Measurements from ENCODE around the gene IPPK. TPM values are rescaled to one million over a fixed set of nuclear protein-coding genes. Genes with fewer than 3 reads are reported as not detected.

IPPK gene
- total RNA-seq, 4 donors from 2014 or later = 6.8 to 11.4 (median 7.5) TPM

DNA sequence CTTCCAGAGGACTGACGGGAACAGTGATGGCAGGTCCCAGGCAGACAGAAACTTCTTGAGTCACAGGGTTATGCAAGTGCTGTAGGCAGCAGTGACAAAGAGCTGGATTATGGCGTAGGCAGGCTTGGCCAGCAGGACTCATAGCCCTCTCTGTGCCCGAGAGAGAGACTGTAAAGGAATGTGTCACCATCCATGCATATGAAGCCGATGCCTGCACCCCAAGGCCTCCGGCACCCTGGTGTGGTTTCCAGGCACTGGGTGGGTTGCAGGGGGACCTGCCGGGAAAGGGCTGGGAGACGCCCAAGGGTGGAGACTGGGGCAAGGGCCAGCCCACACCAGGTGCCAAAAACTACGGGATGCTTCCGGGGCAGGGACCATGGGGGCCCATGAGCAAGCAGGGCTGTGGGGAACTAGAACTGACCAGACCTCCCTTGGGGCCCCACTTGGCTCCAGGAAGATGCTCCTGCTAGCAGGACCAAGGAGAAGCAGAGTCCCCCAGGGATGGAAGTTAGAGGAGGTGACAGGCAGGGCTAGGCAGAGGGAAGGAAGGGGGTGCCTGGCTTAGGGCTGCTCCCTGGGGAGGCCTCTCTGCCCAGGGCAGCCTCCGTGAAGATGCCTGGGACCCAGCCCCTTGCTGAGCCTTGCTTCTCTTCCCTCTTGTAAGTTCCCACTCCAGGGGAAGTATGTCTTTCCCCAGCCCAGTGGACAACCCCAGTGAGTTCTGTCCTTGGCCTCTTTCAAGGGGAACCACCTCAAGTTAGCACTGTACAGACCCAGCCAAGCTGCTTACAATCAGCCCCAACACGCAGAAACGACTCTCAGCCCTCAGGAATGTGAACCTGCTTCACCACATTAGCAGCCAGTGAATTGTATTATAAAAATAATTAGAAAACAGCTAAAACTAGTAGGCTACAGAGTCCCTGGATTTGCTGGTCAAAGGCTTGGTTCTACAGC is 10.5 kb upstream of the IPPK start:
- Histone ChIP-seq H3K36me3 (no peaks in the 10 kb centered on the region), H3K4me3 (no peak overlapping the region), H3K9me3 (no peaks in the 10 kb centered on the region), H3K27me3 (no peaks in the 10 kb centered on the region), H3K27ac (no peak overlapping the region), H3K4me1 (no peaks in the 10 kb centered on the region)
- DNase-seq = no peak
- TF ChIP-seq, protein P1, sequence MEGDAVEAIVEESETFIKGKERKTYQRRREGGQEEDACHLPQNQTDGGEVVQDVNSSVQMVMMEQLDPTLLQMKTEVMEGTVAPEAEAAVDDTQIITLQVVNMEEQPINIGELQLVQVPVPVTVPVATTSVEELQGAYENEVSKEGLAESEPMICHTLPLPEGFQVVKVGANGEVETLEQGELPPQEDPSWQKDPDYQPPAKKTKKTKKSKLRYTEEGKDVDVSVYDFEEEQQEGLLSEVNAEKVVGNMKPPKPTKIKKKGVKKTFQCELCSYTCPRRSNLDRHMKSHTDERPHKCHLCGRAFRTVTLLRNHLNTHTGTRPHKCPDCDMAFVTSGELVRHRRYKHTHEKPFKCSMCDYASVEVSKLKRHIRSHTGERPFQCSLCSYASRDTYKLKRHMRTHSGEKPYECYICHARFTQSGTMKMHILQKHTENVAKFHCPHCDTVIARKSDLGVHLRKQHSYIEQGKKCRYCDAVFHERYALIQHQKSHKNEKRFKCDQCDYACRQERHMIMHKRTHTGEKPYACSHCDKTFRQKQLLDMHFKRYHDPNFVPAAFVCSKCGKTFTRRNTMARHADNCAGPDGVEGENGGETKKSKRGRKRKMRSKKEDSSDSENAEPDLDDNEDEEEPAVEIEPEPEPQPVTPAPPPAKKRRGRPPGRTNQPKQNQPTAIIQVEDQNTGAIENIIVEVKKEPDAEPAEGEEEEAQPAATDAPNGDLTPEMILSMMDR (IDR thresholded peaks at IDR 0.05 in 4 of 5, conservative IDR thresholded peaks at IDR 0.05 in 1 of 5) = no peak
- no peak for TF ChIP-seq POLR2A (IDR thresholded peaks at IDR 0.05)
- in situ Hi-C loops (cut with MboI; ENCODE audit: low sequenced_read_pairs in 4 of 4) = no loop called here
- no peak for ATAC-seq
- intact Hi-C loops (cut with DNase I; ENCODE audit: low total_unique reads) = no loop called here

DNA sequence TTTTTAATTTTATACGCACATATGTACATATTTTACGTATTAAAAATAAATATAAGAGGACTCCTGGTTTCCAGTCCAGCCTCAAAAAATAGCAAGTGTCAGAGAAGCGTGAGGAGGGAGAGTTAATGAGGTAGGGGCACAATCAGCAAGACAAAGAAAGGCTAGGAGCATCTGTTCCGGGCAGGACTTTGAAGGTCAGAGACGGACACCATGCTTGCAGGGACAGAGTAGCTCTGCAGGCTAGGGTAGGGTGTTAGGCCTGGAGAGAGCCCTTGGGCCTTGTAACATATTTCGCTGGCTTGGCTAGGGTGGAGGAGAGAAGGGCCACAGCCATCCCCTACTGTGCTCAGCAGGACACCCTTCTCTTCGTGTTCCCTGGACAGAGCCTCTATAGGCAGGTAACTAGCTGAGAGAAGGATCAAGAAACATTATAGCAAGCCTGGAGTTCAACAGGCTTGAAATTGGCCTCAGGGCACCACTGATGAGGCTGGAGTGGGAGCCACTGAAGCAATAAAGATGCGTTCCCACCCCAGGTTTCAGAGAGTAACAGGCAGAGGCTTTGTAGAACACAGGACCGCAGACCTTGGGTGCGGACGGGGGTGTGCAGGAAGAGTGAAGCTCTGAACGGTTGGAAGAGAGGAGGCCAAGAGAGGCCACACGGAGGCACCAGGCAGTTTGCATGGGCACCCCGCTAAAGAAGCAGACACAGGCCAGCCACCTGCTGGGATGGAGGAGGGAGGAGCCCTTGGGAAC is 9.7 kb upstream of the IPPK start:
- Histone ChIP-seq H3K36me3 (no peaks in the 10 kb centered on the region), H3K4me1 (no peaks in the 10 kb centered on the region), H3K4me3 (no peak overlapping the region), H3K9me3 (no peaks in the 10 kb centered on the region), H3K27me3 (no peaks in the 10 kb centered on the region), H3K27ac (no peak overlapping the region)
- ATAC-seq = no peak
- DNase-seq = no peak
- in situ Hi-C loops (cut with MboI; ENCODE audit: low sequenced_read_pairs in 4 of 4) (loop anchor here in 1 of 4 donors (10.0 kb wide), 1 partner anchor 355 kb away; the partner anchor contains the start of genes CENPP and NOL8), intact Hi-C loops (cut with DNase I; ENCODE audit: low total_unique reads) (no loop called here)
- TF ChIP-seq POLR2A (IDR thresholded peaks at IDR 0.05) = no peak
- TF ChIP-seq, protein P1 (IDR thresholded peaks at IDR 0.05 in 4 of 5, conservative IDR thresholded peaks at IDR 0.05 in 1 of 5) = no peak

DNA sequence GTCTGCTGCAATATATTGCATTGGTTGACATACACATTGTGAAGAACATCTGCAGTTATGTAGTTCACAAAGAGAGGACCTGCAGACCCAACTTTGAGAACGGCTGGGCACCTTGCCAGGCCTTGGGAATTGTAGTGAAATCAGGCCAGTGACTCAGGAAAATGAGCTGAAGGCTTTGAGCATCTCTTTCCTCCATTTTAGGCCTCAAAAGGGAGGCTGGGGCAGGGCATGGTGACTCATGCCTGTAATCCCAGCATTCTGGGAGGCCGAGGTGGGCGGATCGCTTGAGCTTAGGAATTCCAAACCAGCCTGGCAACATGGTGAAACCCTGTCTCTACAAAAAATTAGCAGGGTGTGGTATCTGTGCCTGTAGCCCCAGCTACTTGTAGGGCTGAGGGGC is 1.4 kb upstream of the IPPK start:
- Histone ChIP-seq H3K27ac (no peak overlapping the region), H3K4me3 (peak overlapping the region; percentile 65 to 95 (median 78)), H3K9me3 (no peaks in the 10 kb centered on the region), H3K4me1 (peaks cover 21 to 24% of the 10 kb centered on the region in 2 donors), H3K36me3 (no peaks in the 10 kb centered on the region), H3K27me3 (no peaks in the 10 kb centered on the region)
- in situ Hi-C loops (cut with MboI; ENCODE audit: low sequenced_read_pairs in 4 of 4) (loop anchor here in 1 of 4 donors (10.0 kb wide), 1 partner anchor 347 kb away; the partner anchor contains the start of genes CENPP and NOL8), intact Hi-C loops (cut with DNase I; ENCODE audit: low total_unique reads) (loop anchor here (5.0 kb wide), 2 partner anchors 121 to 206 kb away; partner anchors contain the start of gene ZNF484)
- TF ChIP-seq POLR2A (IDR thresholded peaks at IDR 0.05) = no peak
- TF ChIP-seq, protein P1 (IDR thresholded peaks at IDR 0.05 in 4 of 5, conservative IDR thresholded peaks at IDR 0.05 in 1 of 5) = no peak
- ATAC-seq = no peak
- no peak for DNase-seq

DNA sequence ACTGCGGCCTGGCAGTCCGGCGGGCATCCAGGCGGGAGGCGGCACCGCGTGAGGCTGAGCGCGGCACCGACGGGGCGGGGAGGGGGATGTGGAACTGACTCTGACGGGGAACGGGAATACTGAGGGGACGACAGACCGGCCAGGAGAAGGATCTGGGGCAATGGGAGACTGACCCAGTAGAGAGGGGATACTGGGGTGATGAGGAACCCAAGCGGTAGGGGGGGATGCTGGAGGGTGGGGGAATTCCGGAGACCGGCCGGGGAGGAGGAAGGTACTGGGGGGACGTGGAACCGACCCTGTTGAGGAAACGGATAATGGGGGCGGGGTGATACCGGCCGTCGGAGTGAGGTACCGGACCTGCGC is 423 bp downstream of the IPPK start:
- no peaks in the 10 kb centered on the region for H3K9me3 ChIP-seq
- DNase-seq (peak in 1 of 2 donors; percentile 10), ATAC-seq (peak in 1 of 2 donors; percentile 7)
- H3K27ac ChIP-seq = peak overlapping the region; percentile 83 to 92 (median 87)
- intact Hi-C loops (cut with DNase I; ENCODE audit: low total_unique reads) = no loop called here
- H3K4me1 ChIP-seq = peaks cover 24 to 25% of the 10 kb centered on the region in 2 donors
- no peaks in the 10 kb centered on the region for H3K27me3 ChIP-seq
- H3K4me3 ChIP-seq = peak overlapping the region; percentile 65 to 95 (median 82)
- H3K36me3 ChIP-seq = no peaks in the 10 kb centered on the region
- TF ChIP-seq, protein P1 (IDR thresholded peaks at IDR 0.05 in 4 of 5, conservative IDR thresholded peaks at IDR 0.05 in 1 of 5) = no peak
- in situ Hi-C loops (cut with MboI; ENCODE audit: low sequenced_read_pairs in 4 of 4) = loop anchor here in 1 of 4 donors (10.0 kb wide), 1 partner anchor 95 kb away; the partner anchor contains the start of gene BICD2

All from gastrocnemius medialis (tissue), 4 donors.